ENCODE results near the gene TMPRSS13. TPM values are rescaled to one million over a fixed set of nuclear protein-coding genes. Genes with fewer than 3 reads are reported as not detected.
A peak's percentile ranks its signal among the peaks of the same experiment; 100 is the strongest.

TMPRSS13 gene
- total RNA-seq, 1 donor from 2014 or later = not detected

DNA sequence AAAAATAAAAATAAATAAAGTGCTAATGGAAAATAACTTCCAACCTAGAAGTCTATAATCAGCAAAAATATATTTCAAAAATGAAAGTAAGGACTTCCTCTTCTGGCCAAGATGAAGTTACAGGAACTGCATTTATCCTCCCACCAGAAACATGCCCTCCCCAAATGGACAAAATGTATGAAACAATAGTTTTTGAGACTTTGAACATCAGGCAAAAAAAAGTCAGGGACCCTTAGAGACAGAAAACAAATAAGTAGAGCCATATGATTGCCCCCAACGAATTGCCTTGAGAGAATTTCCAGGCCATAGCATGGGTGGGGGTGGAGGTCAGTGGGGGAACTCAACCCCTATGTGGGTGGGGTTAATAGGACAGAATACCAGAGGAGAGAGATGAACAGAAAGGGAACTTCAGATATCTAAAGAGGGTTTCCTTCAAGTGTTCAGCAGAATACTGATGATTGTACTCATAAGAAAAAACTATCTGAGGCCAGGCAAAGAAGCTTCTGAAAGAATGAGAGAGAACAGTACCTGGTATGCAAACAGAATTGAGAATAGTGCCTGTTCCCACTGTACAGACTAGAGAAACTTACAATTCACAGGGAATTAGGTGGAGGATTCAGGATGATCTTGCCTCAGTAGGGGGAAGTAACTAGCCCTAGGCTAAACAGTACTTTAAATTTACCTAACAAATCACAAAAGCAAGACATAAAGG is 30.4 kb upstream of the TMPRSS13 start:
- no peaks in the 10 kb centered on the region for H3K4me1 Mint-ChIP-seq (ENCODE audit: unreplicated experiment)
- H3K4me3 Mint-ChIP-seq (ENCODE audit: unreplicated experiment) = no peak overlapping the region
- H3K27ac Mint-ChIP-seq (ENCODE audit: unreplicated experiment) = no peak overlapping the region
- H3K36me3 Mint-ChIP-seq (ENCODE audit: unreplicated experiment) = no peaks in the 10 kb centered on the region
- DNase-seq (ENCODE audit: extremely low spot score, unreplicated experiment) = no peak
- peaks cover 50% of the 10 kb centered on the region for H3K27me3 Mint-ChIP-seq (ENCODE audit: unreplicated experiment)
- no peak for TF ChIP-seq CTCF (IDR thresholded peaks at IDR 0.05)
- peaks cover 9% of the 10 kb centered on the region for H3K9me3 Mint-ChIP-seq (ENCODE audit: unreplicated experiment)

DNA sequence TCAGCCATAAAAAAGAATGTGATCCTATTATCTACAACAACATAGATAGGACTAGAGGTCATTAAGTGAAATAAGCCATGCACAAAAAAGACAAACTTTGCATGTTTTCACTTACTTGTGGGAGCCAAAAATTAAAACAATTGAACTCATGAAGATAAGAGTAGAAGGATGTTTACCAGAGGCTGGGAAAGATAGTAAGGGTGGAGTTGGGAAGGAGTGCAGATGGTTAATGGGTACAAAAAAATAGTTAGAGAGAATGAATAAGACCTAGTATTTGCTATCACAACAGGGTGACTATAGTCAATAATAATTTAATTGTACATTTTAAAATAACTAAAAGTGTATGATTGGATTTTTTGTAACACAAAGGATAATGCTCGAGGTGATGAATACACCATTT is 29.7 kb upstream of the TMPRSS13 start:
- Mint-ChIP-seq H3K4me1 (ENCODE audit: unreplicated experiment) (no peaks in the 10 kb centered on the region), H3K36me3 (ENCODE audit: unreplicated experiment) (no peaks in the 10 kb centered on the region), H3K4me3 (ENCODE audit: unreplicated experiment) (no peak overlapping the region), H3K9me3 (ENCODE audit: unreplicated experiment) (peaks cover 9% of the 10 kb centered on the region), H3K27me3 (ENCODE audit: unreplicated experiment) (peaks cover 50% of the 10 kb centered on the region), H3K27ac (ENCODE audit: unreplicated experiment) (no peak overlapping the region)
- TF ChIP-seq CTCF (IDR thresholded peaks at IDR 0.05) = no peak
- DNase-seq (ENCODE audit: extremely low spot score, unreplicated experiment) = no peak

- Mint-ChIP-seq H3K27me3 (ENCODE audit: unreplicated experiment) (peaks cover 48% of the 10 kb centered on the region), H3K9me3 (ENCODE audit: unreplicated experiment) (peaks cover 9% of the 10 kb centered on the region), H3K4me3 (ENCODE audit: unreplicated experiment) (no peak overlapping the region), H3K36me3 (ENCODE audit: unreplicated experiment) (no peaks in the 10 kb centered on the region), H3K27ac (ENCODE audit: unreplicated experiment) (no peak overlapping the region), H3K4me1 (ENCODE audit: unreplicated experiment) (no peaks in the 10 kb centered on the region)
- TF ChIP-seq CTCF (IDR thresholded peaks at IDR 0.05) = no peak
- peak; percentile 27 for DNase-seq (ENCODE audit: extremely low spot score, unreplicated experiment)
These were observed 23.9 kb upstream of the TMPRSS13 start for GRCh38 chr11:117953024-117953671.

DNA sequence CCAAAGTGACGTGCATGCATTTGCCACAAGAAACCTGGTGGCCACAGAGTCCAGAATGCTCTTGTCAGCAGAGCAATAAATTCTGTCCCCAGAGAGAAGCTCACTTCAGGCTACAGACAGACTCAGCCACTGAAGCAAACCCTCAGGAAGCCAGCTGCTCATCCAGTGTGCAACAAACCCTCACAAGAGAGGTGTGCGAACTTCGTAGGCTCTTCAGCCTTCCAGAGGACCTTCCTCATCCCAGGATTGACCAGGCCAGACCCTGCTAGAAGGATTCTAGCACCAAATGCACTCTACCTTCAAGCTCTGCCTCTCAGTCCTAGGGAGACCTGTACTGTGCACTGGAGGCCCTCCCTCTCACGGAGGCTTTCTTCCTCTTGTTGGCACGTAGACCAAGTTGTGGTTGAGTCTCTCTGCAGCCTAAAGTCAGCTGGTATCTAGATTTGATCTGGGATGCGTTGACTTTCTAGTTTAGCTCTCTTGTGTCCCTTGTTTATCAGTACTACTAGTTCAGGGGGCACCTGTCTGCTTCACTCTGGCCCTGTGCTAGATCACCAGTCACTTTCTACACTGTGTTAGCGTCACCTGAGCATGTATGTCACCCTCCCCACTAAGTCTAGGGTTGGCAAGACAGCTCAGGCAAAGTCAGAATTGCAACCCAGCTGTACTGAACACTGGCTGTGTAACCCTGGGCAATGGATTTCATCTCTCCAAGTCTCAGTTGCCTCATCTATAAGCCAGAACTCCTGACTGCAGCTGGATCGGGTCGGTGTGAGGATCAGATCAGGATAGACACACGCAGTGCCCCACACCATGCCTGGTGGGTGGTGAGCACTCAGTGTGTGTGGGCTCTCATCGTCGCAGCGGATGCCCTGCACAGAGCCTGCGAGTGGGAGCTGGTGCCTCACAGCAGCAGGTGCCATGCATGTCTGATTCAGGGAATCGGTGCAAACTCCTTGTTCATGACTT is 22.1 kb upstream of the TMPRSS13 start:
- Mint-ChIP-seq H3K4me1 (ENCODE audit: unreplicated experiment) (no peaks in the 10 kb centered on the region), H3K27me3 (ENCODE audit: unreplicated experiment) (peaks cover 33% of the 10 kb centered on the region), H3K36me3 (ENCODE audit: unreplicated experiment) (no peaks in the 10 kb centered on the region), H3K27ac (ENCODE audit: unreplicated experiment) (no peak overlapping the region), H3K4me3 (ENCODE audit: unreplicated experiment) (no peak overlapping the region), H3K9me3 (ENCODE audit: unreplicated experiment) (no peaks in the 10 kb centered on the region)
- TF ChIP-seq CTCF (IDR thresholded peaks at IDR 0.05) = no peak
- DNase-seq (ENCODE audit: extremely low spot score, unreplicated experiment) = peak; percentile 69

Data from osteocyte (in vitro differentiated cells).